IMR-90 (cell line): Measurements from ENCODE around the gene TEAD4. TPM values are rescaled to one million over a fixed set of nuclear protein-coding genes. Genes with fewer than 3 reads are reported as not detected.

Experiments
- ATAC-seq: fragments of 200-7000 bp; cut with Tn5 transposase; 2 replicates; pipeline ENCODE4 v1.9.1; 2020; ENCODE audit warnings: low read depth, mild to moderate bottlenecking, moderate library complexity
- BruUV-seq: library from RNA; stranded (reverse); fragments of 400-500 nt; replicated peaks from 2 replicates; lab custom pipeline; 2021; lab: Mats Ljungman, UMichigan
- CTCF ChIA-PET: fragments of 300-600 bp; formaldehyde crosslinking; extraction: SDS; loops from one replicate; lab custom pipeline; 2021; ENCODE audit warnings: antibody characterized with exemption; lab: Yijun Ruan, JAX
- POLR2A ChIA-PET: fragments of 300-600 bp; sonication (Branson Sonifier 250); formaldehyde crosslinking; loops from one replicate; lab custom pipeline; 2022; ENCODE audit warnings: antibody characterized with exemption; ENCODE audit not compliant: unreplicated experiment; lab: Charles Lee
- DNase-seq: peaks from one replicate; pipeline ENCODE4 v3.0.0; 2013
- H2AFZ ChIP-seq: replicated peaks from 2 replicates; pipeline ENCODE3; 2013; ENCODE audit warnings: low read length, mild to moderate bottlenecking; ENCODE audit not compliant: poor library complexity
- H2AK5ac ChIP-seq: 2 replicates; pipeline ENCODE4 v1.6.1; 2013; ENCODE audit warnings: low read depth, low read length, inconsistent platforms
- H2AK9ac ChIP-seq: replicated peaks from 2 replicates; pipeline ENCODE3; 2013; ENCODE audit warnings: mild to moderate bottlenecking, low read depth, low read length, moderate library complexity; ENCODE audit not compliant: poor library complexity
- H2BK120ac ChIP-seq: 2 replicates; pipeline ENCODE4 v1.6.1; 2013; ENCODE audit warnings: low read depth, low read length, inconsistent platforms
- H2BK15ac ChIP-seq: 3 replicates; pipeline ENCODE4 v1.6.1; 2013; ENCODE audit warnings: low read depth, low read length, inconsistent platforms
- H2BK20ac ChIP-seq: 2 replicates; pipeline ENCODE4 v1.6.1; 2013; ENCODE audit warnings: low read depth, mild to moderate bottlenecking, inconsistent platforms, low read length, moderate library complexity
- H2BK5ac ChIP-seq: 2 replicates; pipeline ENCODE4 v1.6.1; 2013; ENCODE audit warnings: mild to moderate bottlenecking, low read depth, low read length, inconsistent platforms; ENCODE audit not compliant: poor library complexity, severe bottlenecking
- H3K14ac ChIP-seq: replicated peaks from 2 replicates; pipeline ENCODE4 v1.6.1; 2013; ENCODE audit warnings: low read depth, low read length, inconsistent platforms
- H3K18ac ChIP-seq: 2 replicates; pipeline ENCODE4 v1.6.1; 2013; ENCODE audit warnings: low read depth, low read length, control low read depth
- H3K23ac ChIP-seq: 2 replicates; pipeline ENCODE4 v1.6.1; 2013; ENCODE audit warnings: low read depth, low read length, inconsistent platforms
- H3K27ac ChIP-seq: 2 replicates; pipeline ENCODE4 v1.5.1; 2013; ENCODE audit warnings: mild to moderate bottlenecking, control low read depth, low read length; ENCODE audit not compliant: insufficient read depth
- H3K27me3 ChIP-seq: 2 replicates; pipeline ENCODE4 v1.6.1; 2013; ENCODE audit warnings: low read length; ENCODE audit not compliant: control insufficient read depth, insufficient read depth
- H3K36me3 ChIP-seq: 2 replicates; pipeline ENCODE4 v1.6.1; 2013; ENCODE audit warnings: low read length, mixed read lengths; ENCODE audit not compliant: control insufficient read depth, insufficient read depth
- H3K4ac ChIP-seq: 2 replicates; pipeline ENCODE4 v1.6.1; 2013; ENCODE audit warnings: low read depth, low read length, inconsistent platforms
- H3K4me1 ChIP-seq: 2 replicates; pipeline ENCODE4 v1.6.1; 2013; ENCODE audit warnings: low read length, mixed read lengths; ENCODE audit not compliant: control insufficient read depth, insufficient read depth
- H3K4me2 ChIP-seq: 2 replicates; pipeline ENCODE4 v1.6.1; 2013; ENCODE audit warnings: low read depth, mild to moderate bottlenecking, control low read depth, low read length, moderate library complexity
- H3K4me3 ChIP-seq: 2 replicates; pipeline ENCODE4 v1.5.1; 2013; ENCODE audit warnings: low read depth, mild to moderate bottlenecking, control low read depth, low read length, moderate library complexity; ENCODE audit not compliant: insufficient read depth
- H3K56ac ChIP-seq: 2 replicates; pipeline ENCODE4 v1.6.1; 2013; ENCODE audit warnings: low read length, inconsistent platforms; ENCODE audit not compliant: insufficient read depth; ENCODE audit errors: extremely low read depth
- H3K79me1 ChIP-seq, 2 experiments: 2 replicates each; pipeline ENCODE4 v1.6.1; 2013; ENCODE audit warnings: low read length in 2 of 2, inconsistent platforms in 1 of 2, low read depth in 1 of 2
- H3K9ac ChIP-seq: 2 replicates; pipeline ENCODE4 v1.6.1; 2013; ENCODE audit warnings: low read depth, low read length, control low read depth
- H3K9me1 ChIP-seq: 2 replicates; pipeline ENCODE4 v1.6.1; 2013; ENCODE audit warnings: low read length, inconsistent platforms; ENCODE audit not compliant: insufficient read depth
- H3K9me3 ChIP-seq: 2 replicates; pipeline ENCODE4 v1.6.1; 2013; ENCODE audit warnings: low read length; ENCODE audit not compliant: control insufficient read depth, insufficient read depth
- H4K20me1 ChIP-seq: 2 replicates; pipeline ENCODE4 v1.6.1; 2013; ENCODE audit warnings: low read length, inconsistent platforms; ENCODE audit not compliant: insufficient read depth
- H4K5ac ChIP-seq: 2 replicates; pipeline ENCODE4 v1.6.1; 2013; ENCODE audit warnings: mild to moderate bottlenecking, low read depth, low read length, control low read depth
- H4K8ac ChIP-seq, 2 experiments: 2 replicates each; pipeline ENCODE4 v1.6.1; 2013; ENCODE audit warnings: low read depth in 2 of 2, low read length in 2 of 2, control low read depth in 1 of 2, inconsistent platforms in 1 of 2
- H4K91ac ChIP-seq: 2 replicates; pipeline ENCODE4 v1.6.1; 2013; ENCODE audit warnings: low read depth, low read length, inconsistent platforms; ENCODE audit not compliant: insufficient read depth
- BHLHE40 ChIP-seq: fragments of 150-350 bp; IDR thresholded peaks from 2 replicates; pipeline ENCODE4 v1.6.1; 2016; ENCODE audit warnings: mild to moderate bottlenecking, low read depth, low read length
- CEBPB ChIP-seq: IDR thresholded peaks from 2 replicates; pipeline ENCODE4 v1.6.1; 2012; ENCODE audit warnings: low read depth, low read length, improper control_type of control experiment
- CHD1 ChIP-seq: IDR thresholded peaks from 2 replicates; pipeline ENCODE4 v1.6.1; 2012; ENCODE audit warnings: low read depth, low read length, improper control_type of control experiment
- CTCF ChIP-seq: conservative IDR thresholded peaks from 2 replicates; pipeline ENCODE4 v1.5.1; 2012; ENCODE audit warnings: mild to moderate bottlenecking, low read depth, low read length, improper control_type of control experiment
- ELK1 ChIP-seq: fragments of 150-350 bp; IDR thresholded peaks from 2 replicates; pipeline ENCODE4 v1.6.1; 2016; ENCODE audit warnings: low read depth, mild to moderate bottlenecking, low read length, moderate library complexity, borderline replicate concordance
- FOS ChIP-seq: fragments of 150-350 bp; IDR thresholded peaks from 2 replicates; pipeline ENCODE4 v1.6.1; 2016; ENCODE audit warnings: low read depth, low read length
- MAFK ChIP-seq: IDR thresholded peaks from 2 replicates; pipeline ENCODE4 v1.6.1; 2012; ENCODE audit warnings: low read depth, low read length, improper control_type of control experiment
- MAZ ChIP-seq: IDR thresholded peaks from 2 replicates; pipeline ENCODE4 v1.6.1; 2012; ENCODE audit warnings: low read depth, mild to moderate bottlenecking, low read length, improper control_type of control experiment, moderate library complexity, borderline replicate concordance
- MXI1 ChIP-seq: IDR thresholded peaks from 2 replicates; pipeline ENCODE4 v1.6.1; 2012; ENCODE audit warnings: low read depth, mild to moderate bottlenecking, low read length, moderate library complexity, borderline replicate concordance
- NFE2L2 ChIP-seq: fragments of 150-350 bp; IDR thresholded peaks from 2 replicates; pipeline ENCODE4 v1.6.1; 2016; ENCODE audit warnings: low read depth, mild to moderate bottlenecking, low read length
- POLR2A ChIP-seq: IDR thresholded peaks from 2 replicates; pipeline ENCODE4 v1.6.1; 2012; ENCODE audit warnings: mild to moderate bottlenecking, low read depth, low read length
- RAD21 ChIP-seq: IDR thresholded peaks from 2 replicates; pipeline ENCODE4 v1.6.1; 2012; ENCODE audit warnings: low read length, improper control_type of control experiment
- RCOR1 ChIP-seq: IDR thresholded peaks from 2 replicates; pipeline ENCODE4 v1.6.1; 2012; ENCODE audit warnings: mild to moderate bottlenecking, low read length, improper control_type of control experiment; ENCODE audit not compliant: insufficient replicate concordance
- RFX5 ChIP-seq: IDR thresholded peaks from 2 replicates; pipeline ENCODE4 v1.8.0; 2012; ENCODE audit warnings: low read depth, mild to moderate bottlenecking, low read length, moderate library complexity
- SMC3 ChIP-seq: fragments of 150-350 bp; IDR thresholded peaks from 2 replicates; pipeline ENCODE4 v1.6.1; 2016; ENCODE audit warnings: low read depth, mild to moderate bottlenecking, antibody characterized with exemption, low read length, moderate library complexity
- USF2 ChIP-seq: fragments of 150-350 bp; IDR thresholded peaks from 2 replicates; pipeline ENCODE4 v1.6.1; 2017; ENCODE audit warnings: mild to moderate bottlenecking, antibody characterized with exemption, low read length, low read depth
- WGBS, 2 experiments: methylation state at CpG; one replicate each; pipeline versions ENCODE4 v1.1.5 to v1.1.7; 2013; ENCODE audit warnings: missing lambda C conversion rate in 2 of 2; ENCODE audit not compliant: insufficient read length in 1 of 2; ENCODE audit errors: extremely low coverage in 2 of 2; 5-methylcytosine and 5-hydroxymethylcytosine counted together
- dilution Hi-C: fragments of 300-500 bp; cut with HindIII; formaldehyde crosslinking; loops from one replicate; pipeline ENCODE4 v1.14.3; 2018; ENCODE audit warnings: low sequenced_read_pairs; ENCODE audit not compliant: unreplicated experiment
- in situ Hi-C: fragments of 300-500 bp; cut with MboI; formaldehyde crosslinking; loops from 3 replicates; pipeline ENCODE4 v1.14.3; 2019; ENCODE audit warnings: low sequenced_read_pairs, inconsistent platforms, mixed read lengths
- intact Hi-C: fragments of 100-400 bp; cut with micrococcal nuclease; formaldehyde crosslinking; loops from 2 replicates; pipeline ENCODE4 v1.10.0; 2022
- polyA plus RNA-seq, 3 experiments: library from polyadenylated mRNA; depleted of rRNA; stranded (reverse); fragments of >200 nt; gene quantifications; 2 replicates each; pipeline ENCODE4 v1.2.3, GENCODE V29; 2012; ENCODE audit warnings: low replicate concordance in 1 of 3
- total RNA-seq: library from RNA; depleted of rRNA; stranded (reverse); fragments of >200 nt; gene quantifications from 2 replicates; pipeline ENCODE4 v1.2.3, GENCODE V29; 2012

TEAD4 gene
- total and polyA plus RNA-seq, 2 of the 4 experiments (the other 2 are of a cell fraction): 8.8 to 24.9 TPM

- CTCF ChIA-PET: no interaction called here
Measured at GRCh38 chr12:3020399-3020798, 61.2 kb downstream of the TEAD4 start.

More at GRCh38 chr12:3020399-3020798, 61.2 kb downstream of the TEAD4 start:
- Histone ChIP-seq H3K27me3 (no peaks in the 10 kb centered on the region), H2BK5ac (no peak overlapping the region), H2AFZ (no peak overlapping the region), H3K4ac (no peak overlapping the region), H4K5ac (no peak overlapping the region), H3K27ac (no peak overlapping the region), H3K18ac (no peak overlapping the region), H4K20me1 (no peaks in the 10 kb centered on the region; the same call in 1 of the 2 replicates), H4K8ac (no peak overlapping the region), H3K14ac (no peak overlapping the region), H3K9ac (no peak overlapping the region), H3K56ac (no peak overlapping the region), H2BK15ac (no peak overlapping the region), H2AK9ac (no peak overlapping the region), H3K4me1 (no peaks in the 10 kb centered on the region), H3K4me3 (no peak overlapping the region), H3K23ac (no peak overlapping the region), H2BK20ac (no peak overlapping the region), H3K9me3 (no peaks in the 10 kb centered on the region), H3K4me2 (no peak overlapping the region), H3K36me3 (peaks cover 17% of the 10 kb centered on the region), H3K79me1 (no peaks in the 10 kb centered on the region; a peak in 1 of 4 replicates), H3K9me1 (peaks cover 2% of the 10 kb centered on the region; the same call in 1 of the 2 replicates), H2BK120ac (no peak overlapping the region), H2AK5ac (no peak overlapping the region), H4K91ac (no peak overlapping the region)
- intact Hi-C loops: no loop called here
- POLR2A ChIA-PET: no interaction called here
- TF ChIP-seq RFX5: no peak
- no peak for TF ChIP-seq MAFK
- no peak for TF ChIP-seq ELK1
- no peak for TF ChIP-seq RAD21
- no peak for TF ChIP-seq POLR2A
- TF ChIP-seq MAZ: no peak
- TF ChIP-seq SMC3: no peak
- TF ChIP-seq CEBPB: no peak
- no peak for TF ChIP-seq NFE2L2
- TF ChIP-seq FOS: no peak
- TF ChIP-seq USF2: no peak
- TF ChIP-seq CHD1: no peak
- TF ChIP-seq RCOR1: no peak
- no peak for TF ChIP-seq MXI1
- no peak for TF ChIP-seq BHLHE40
- no peak for TF ChIP-seq CTCF
- WGBS, 2 experiments: 97% methylated on average over 15 of the region's 16 CpGs; no CpG with 5 or more reads in 1 of the 2 experiments
- DNase-seq (no peak), ATAC-seq (no peak)
- dilution Hi-C loops: no loop called here
- in situ Hi-C loops: no loop called here
- BruUV-seq: no TSS peak
